ENCODE measurements around the gene ZNF69.
"Not testable (repeated sequence)": the region's sequence is repeated elsewhere in the genome, so short reads cannot be mapped to it uniquely, and the experiment has no call there.

The ZNF69 gene

GRCh38 chr19:11860721-11861120 is 26.9 kb upstream of the ZNF69 start:
- Histone ChIP-seq H3K27me3 (ENCODE audit: insufficient read depth, low read length) (no peaks in the 10 kb centered on the region), H2BK120ac (ENCODE audit: insufficient read depth, low read length, poor library complexity) (no peak overlapping the region), H2BK12ac (ENCODE audit: low read length) (no peak overlapping the region), H2AK5ac (ENCODE audit: low read length) (no peak overlapping the region), H3K79me2 (ENCODE audit: control insufficient read depth, insufficient read depth, low read length, poor library complexity) (no peaks in the 10 kb centered on the region), H3K79me1 (ENCODE audit: low read length) (no peaks in the 10 kb centered on the region), H3K9ac (ENCODE audit: low read length) (no peak overlapping the region), H4K91ac (ENCODE audit: low read depth, low read length) (no peak overlapping the region), H3K4ac (ENCODE audit: low read depth, low read length) (no peak overlapping the region), H4K12ac (ENCODE audit: low read depth, low read length) (no peak overlapping the region), H2BK5ac (ENCODE audit: low read depth, low read length, poor library complexity) (no peak overlapping the region), H4K8ac (ENCODE audit: low read depth, low read length) (no peak overlapping the region), H3K4me1 (ENCODE audit: control insufficient read depth in 1 of 2, insufficient read depth in 2 of 2, low read length in 2 of 2) (no peaks in the 10 kb centered on the region), H3K14ac (ENCODE audit: low read length) (no peak overlapping the region), H3K23ac (ENCODE audit: low read length) (no peak overlapping the region), H3K18ac (ENCODE audit: low read length) (no peak overlapping the region), H3K27ac (ENCODE audit: low read depth, low read length) (no peak overlapping the region), H3K36me3 (ENCODE audit: control insufficient read depth in 1 of 2, insufficient read depth in 2 of 2, low read length in 2 of 2) (no peaks in the 10 kb centered on the region), H3K4me2 (ENCODE audit: low read length) (no peak overlapping the region), H2AFZ (ENCODE audit: insufficient read depth, low read length, poor library complexity) (no peak overlapping the region), H3K4me3 (ENCODE audit: low read depth, low read length) (no peak overlapping the region), H3K9me3 (ENCODE audit: insufficient read depth, low read depth, low read length) (peaks cover 8% of the 10 kb centered on the region)
- peak; percentile 81 to 90 for DNase-seq
- WGBS (ENCODE audit: extremely low coverage, insufficient coverage, insufficient read length): no CpG with 5 or more reads among the region's 7 CpGs

- no CpG with 5 or more reads among the region's 2 CpGs for whole genome bisulfite sequencing (ENCODE audit: extremely low coverage, insufficient coverage, insufficient read length)
These were observed 26.3 kb upstream of the ZNF69 start for GRCh38 chr19:11861301-11861700.

GRCh38 chr19:11867766-11868165 is 19.8 kb upstream of the ZNF69 start:
- not testable (repeated sequence) for H3K36me3 ChIP-seq (ENCODE audit: control insufficient read depth in 1 of 2, insufficient read depth in 2 of 2, low read length in 2 of 2); H2BK120ac ChIP-seq (ENCODE audit: insufficient read depth, low read length, poor library complexity); H2AK5ac ChIP-seq (ENCODE audit: low read length); H3K27me3 ChIP-seq (ENCODE audit: insufficient read depth, low read length); H2BK5ac ChIP-seq (ENCODE audit: low read depth, low read length, poor library complexity); H3K27ac ChIP-seq (ENCODE audit: low read depth, low read length); H3K4me3 ChIP-seq (ENCODE audit: low read depth, low read length); H2AFZ ChIP-seq (ENCODE audit: insufficient read depth, low read length, poor library complexity); H3K23ac ChIP-seq (ENCODE audit: low read length); H3K4me1 ChIP-seq (ENCODE audit: control insufficient read depth in 1 of 2, insufficient read depth in 2 of 2, low read length in 2 of 2); H3K9ac ChIP-seq (ENCODE audit: low read length); H3K4ac ChIP-seq (ENCODE audit: low read depth, low read length); H3K14ac ChIP-seq (ENCODE audit: low read length); H3K18ac ChIP-seq (ENCODE audit: low read length); H3K79me2 ChIP-seq (ENCODE audit: control insufficient read depth, insufficient read depth, low read length, poor library complexity); H2BK12ac ChIP-seq (ENCODE audit: low read length); H4K12ac ChIP-seq (ENCODE audit: low read depth, low read length); H3K79me1 ChIP-seq (ENCODE audit: low read length); H3K4me2 ChIP-seq (ENCODE audit: low read length); H4K8ac ChIP-seq (ENCODE audit: low read depth, low read length); H4K91ac ChIP-seq (ENCODE audit: low read depth, low read length)
- DNase-seq: peak in 1 of 2 donors; percentile 37
- WGBS (ENCODE audit: extremely low coverage, insufficient coverage, insufficient read length): no CpG with 5 or more reads among the region's 4 CpGs
- peaks cover 17% of the 10 kb centered on the region for H3K9me3 ChIP-seq (ENCODE audit: insufficient read depth, low read depth, low read length)

More at GRCh38 chr19:11861301-11861700, 26.3 kb upstream of the ZNF69 start:
- no peaks in the 10 kb centered on the region for H3K27me3 ChIP-seq (ENCODE audit: insufficient read depth, low read length)
- no peak overlapping the region for H4K8ac ChIP-seq (ENCODE audit: low read depth, low read length)
- DNase-seq: no peak
- no peak overlapping the region for H2AK5ac ChIP-seq (ENCODE audit: low read length)
- no peaks in the 10 kb centered on the region for H3K79me2 ChIP-seq (ENCODE audit: control insufficient read depth, insufficient read depth, low read length, poor library complexity)
- no peaks in the 10 kb centered on the region for H3K36me3 ChIP-seq (ENCODE audit: control insufficient read depth in 1 of 2, insufficient read depth in 2 of 2, low read length in 2 of 2)
- H4K91ac ChIP-seq (ENCODE audit: low read depth, low read length): no peak overlapping the region
- no peak overlapping the region for H3K4me2 ChIP-seq (ENCODE audit: low read length)
- H3K14ac ChIP-seq (ENCODE audit: low read length): no peak overlapping the region
- H4K12ac ChIP-seq (ENCODE audit: low read depth, low read length): no peak overlapping the region
- no peak overlapping the region for H3K4me3 ChIP-seq (ENCODE audit: low read depth, low read length)
- peaks cover 7% of the 10 kb centered on the region for H3K9me3 ChIP-seq (ENCODE audit: insufficient read depth, low read depth, low read length)
- no peak overlapping the region for H2BK12ac ChIP-seq (ENCODE audit: low read length)
- no peak overlapping the region for H2AFZ ChIP-seq (ENCODE audit: insufficient read depth, low read length, poor library complexity)
- H3K18ac ChIP-seq (ENCODE audit: low read length): no peak overlapping the region
- H3K79me1 ChIP-seq (ENCODE audit: low read length): no peaks in the 10 kb centered on the region
- no peak overlapping the region for H3K9ac ChIP-seq (ENCODE audit: low read length)
- H2BK120ac ChIP-seq (ENCODE audit: insufficient read depth, low read length, poor library complexity): no peak overlapping the region
- no peaks in the 10 kb centered on the region for H3K4me1 ChIP-seq (ENCODE audit: control insufficient read depth in 1 of 2, insufficient read depth in 2 of 2, low read length in 2 of 2)
- H3K4ac ChIP-seq (ENCODE audit: low read depth, low read length): no peak overlapping the region
- no peak overlapping the region for H2BK5ac ChIP-seq (ENCODE audit: low read depth, low read length, poor library complexity)
- no peak overlapping the region for H3K27ac ChIP-seq (ENCODE audit: low read depth, low read length)
- H3K23ac ChIP-seq (ENCODE audit: low read length): no peak overlapping the region

DNA sequence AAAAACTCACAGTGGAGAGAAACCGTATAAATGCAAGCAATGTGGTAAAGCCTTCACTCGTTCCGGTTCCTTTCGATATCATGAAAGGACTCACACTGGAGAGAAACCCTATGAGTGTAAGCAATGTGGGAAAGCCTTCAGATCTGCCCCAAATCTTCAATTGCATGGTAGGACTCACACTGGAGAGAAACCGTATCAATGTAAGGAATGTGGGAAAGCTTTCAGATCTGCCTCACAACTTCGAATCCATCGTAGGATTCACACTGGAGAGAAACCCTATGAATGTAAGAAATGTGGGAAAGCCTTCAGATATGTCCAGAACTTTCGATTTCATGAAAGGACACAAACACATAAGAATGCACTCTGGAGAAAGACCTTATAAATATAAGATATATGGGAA is 19.4 kb upstream of the ZNF69 start:
- no peak overlapping the region for H3K14ac ChIP-seq (ENCODE audit: low read length)

More for the DNA sequence above, 19.4 kb upstream of the ZNF69 start:
- no peak overlapping the region for H2BK12ac ChIP-seq (ENCODE audit: low read length)
- H3K27ac ChIP-seq (ENCODE audit: low read depth, low read length): no peak overlapping the region
- peak in 1 of 2 donors; percentile 53 for DNase-seq
- H3K27me3 ChIP-seq (ENCODE audit: insufficient read depth, low read length): no peaks in the 10 kb centered on the region
- H3K79me1 ChIP-seq (ENCODE audit: low read length): no peaks in the 10 kb centered on the region
- peaks cover 17% of the 10 kb centered on the region for H3K9me3 ChIP-seq (ENCODE audit: insufficient read depth, low read depth, low read length)
- no peak overlapping the region for H3K23ac ChIP-seq (ENCODE audit: low read length)
- no peak overlapping the region for H2AFZ ChIP-seq (ENCODE audit: insufficient read depth, low read length, poor library complexity)
- no peak overlapping the region for H2BK5ac ChIP-seq (ENCODE audit: low read depth, low read length, poor library complexity)
- no peak overlapping the region for H3K4me2 ChIP-seq (ENCODE audit: low read length)
- H3K4me3 ChIP-seq (ENCODE audit: low read depth, low read length): no peak overlapping the region
- no CpG with 5 or more reads among the region's 8 CpGs for WGBS (ENCODE audit: extremely low coverage, insufficient coverage, insufficient read length)
- H2BK120ac ChIP-seq (ENCODE audit: insufficient read depth, low read length, poor library complexity): no peak overlapping the region
- H3K18ac ChIP-seq (ENCODE audit: low read length): no peak overlapping the region
- no peak overlapping the region for H3K9ac ChIP-seq (ENCODE audit: low read length)
- H4K91ac ChIP-seq (ENCODE audit: low read depth, low read length): no peak overlapping the region
- no peaks in the 10 kb centered on the region for H3K79me2 ChIP-seq (ENCODE audit: control insufficient read depth, insufficient read depth, low read length, poor library complexity)
- no peaks in the 10 kb centered on the region for H3K4me1 ChIP-seq (ENCODE audit: control insufficient read depth in 1 of 2, insufficient read depth in 2 of 2, low read length in 2 of 2)
- no peak overlapping the region for H4K12ac ChIP-seq (ENCODE audit: low read depth, low read length)
- H4K8ac ChIP-seq (ENCODE audit: low read depth, low read length): no peak overlapping the region
- no peak overlapping the region for H2AK5ac ChIP-seq (ENCODE audit: low read length)
- H3K4ac ChIP-seq (ENCODE audit: low read depth, low read length): no peak overlapping the region
- H3K36me3 ChIP-seq (ENCODE audit: control insufficient read depth in 1 of 2, insufficient read depth in 2 of 2, low read length in 2 of 2): no peaks in the 10 kb centered on the region

Measured in trophoblast cell (in vitro differentiated cells and primary cell).